Epithelial cell of proximal tubule (primary cell): ENCODE measurements around the gene ZNF189. TPM values are rescaled to one million over a fixed set of nuclear protein-coding genes. Genes with fewer than 3 reads are reported as not detected.
A peak's percentile ranks its signal among the peaks of the same experiment; 100 is the strongest.

Source experiments
- DNase-seq: peaks from one replicate; pipeline ENCODE4 v3.0.0-alpha.2; 2011; ENCODE audit warnings: low read depth
- H3K4me3 ChIP-seq: 2 replicates; pipeline ENCODE4 v1.5.1; 2011; ENCODE audit warnings: low read depth, mild to moderate bottlenecking, low read length
- CTCF ChIP-seq: conservative IDR thresholded peaks from 2 replicates; pipeline ENCODE4 v1.5.1; 2012; ENCODE audit warnings: low read depth, mild to moderate bottlenecking, low read length
- total RNA-seq: library from RNA; depleted of rRNA; stranded (reverse); fragments of >200 nt; gene quantifications from 2 replicates; pipeline ENCODE4 v1.2.3, GENCODE V29; 2015

The ZNF189 gene
- total RNA-seq, result 6.0 and 8.2 TPM in 2 replicates

GRCh38 chr9:101398068-101398929, at the start of gene ZNF189, which contains the start of gene MRPL50:
TSS of gene ZNF189 (plus strand) at chr9:101398851. CDS start at chr9:101399157, 306 bp downstream.
TSS of gene MRPL50 (minus strand) at chr9:101398618. CDS start at chr9:101398592, 26 bp downstream.
- TF ChIP-seq CTCF, result no peak
- peak; percentile 89 for DNase-seq
- peak within 1 kb of the TSS; percentile 63 for H3K4me3 ChIP-seq

- TF ChIP-seq CTCF, result no peak
- DNase-seq, result no peak
- no peak overlapping the region for H3K4me3 ChIP-seq
Measured at GRCh38 chr9:101350285-101350684, 48.4 kb upstream of the ZNF189 start.

GRCh38 chr9:101352892-101353463, 45.7 kb upstream of the ZNF189 start:
- H3K4me3 ChIP-seq, result no peak overlapping the region
- DNase-seq, result no peak
- no peak for TF ChIP-seq CTCF

- H3K4me3 ChIP-seq, result no peak overlapping the region
- DNase-seq, result no peak
- TF ChIP-seq CTCF, result no peak
Measured at GRCh38 chr9:101353683-101354082, 45.0 kb upstream of the ZNF189 start.

- H3K4me3 ChIP-seq, result no peak overlapping the region
- TF ChIP-seq CTCF, result no peak
- DNase-seq, result peak; percentile 15
Measured at GRCh38 chr9:101354143-101354764, 44.4 kb upstream of the ZNF189 start.

GRCh38 chr9:101354765-101355708, 43.6 kb upstream of the ZNF189 start:
- DNase-seq, result no peak
- no peak overlapping the region for H3K4me3 ChIP-seq
- TF ChIP-seq CTCF, result no peak
